OCI-LY1 (cell line): ENCODE results near the gene ZNF311.

Experiments
- EZH2 ChIP-seq: fragments of 200-600 bp; sonication (generic), shearing (Covaris generic); IDR thresholded peaks from 2 replicates; pipeline ENCODE4 v1.8.0; 2017; ENCODE audit warnings: borderline replicate concordance, mixed run types, mild to moderate bottlenecking, antibody characterized with exemption, low read length, moderate library complexity, mixed read lengths
- TF ChIP-seq, protein P1 (sequence below): fragments of 200-600 bp; sonication (generic), shearing (Covaris generic); IDR thresholded peaks from 2 replicates; pipeline ENCODE4 v1.5.1; 2017; ENCODE audit warnings: mild to moderate bottlenecking, antibody characterized with exemption, low read length, moderate library complexity, mixed read lengths

DNA sequence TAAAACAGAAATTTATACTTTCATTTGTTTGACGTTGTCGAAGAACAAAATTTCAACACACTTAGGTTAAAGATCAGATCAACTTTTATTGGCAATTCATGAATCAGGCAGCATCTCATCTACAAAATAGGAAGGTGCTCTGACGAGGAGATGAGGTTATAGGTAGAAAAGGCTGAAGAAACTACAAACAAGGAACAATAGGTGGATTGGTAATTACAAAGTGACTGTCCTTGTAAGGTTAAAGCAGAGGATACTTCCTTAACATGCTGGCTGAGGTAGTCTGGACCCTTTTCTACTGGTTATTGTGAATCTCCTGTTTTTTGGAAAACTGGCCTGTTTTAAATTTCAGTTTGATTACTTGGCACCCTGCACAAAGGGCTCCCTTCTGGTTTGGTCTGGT lies 48.8 kb downstream of the ZNF311 start:
- TF ChIP-seq, protein P1, sequence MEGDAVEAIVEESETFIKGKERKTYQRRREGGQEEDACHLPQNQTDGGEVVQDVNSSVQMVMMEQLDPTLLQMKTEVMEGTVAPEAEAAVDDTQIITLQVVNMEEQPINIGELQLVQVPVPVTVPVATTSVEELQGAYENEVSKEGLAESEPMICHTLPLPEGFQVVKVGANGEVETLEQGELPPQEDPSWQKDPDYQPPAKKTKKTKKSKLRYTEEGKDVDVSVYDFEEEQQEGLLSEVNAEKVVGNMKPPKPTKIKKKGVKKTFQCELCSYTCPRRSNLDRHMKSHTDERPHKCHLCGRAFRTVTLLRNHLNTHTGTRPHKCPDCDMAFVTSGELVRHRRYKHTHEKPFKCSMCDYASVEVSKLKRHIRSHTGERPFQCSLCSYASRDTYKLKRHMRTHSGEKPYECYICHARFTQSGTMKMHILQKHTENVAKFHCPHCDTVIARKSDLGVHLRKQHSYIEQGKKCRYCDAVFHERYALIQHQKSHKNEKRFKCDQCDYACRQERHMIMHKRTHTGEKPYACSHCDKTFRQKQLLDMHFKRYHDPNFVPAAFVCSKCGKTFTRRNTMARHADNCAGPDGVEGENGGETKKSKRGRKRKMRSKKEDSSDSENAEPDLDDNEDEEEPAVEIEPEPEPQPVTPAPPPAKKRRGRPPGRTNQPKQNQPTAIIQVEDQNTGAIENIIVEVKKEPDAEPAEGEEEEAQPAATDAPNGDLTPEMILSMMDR = no peak
- no peak for TF ChIP-seq EZH2
